SK-N-DZ (cell line): ENCODE measurements around the gene CCDC175.

Source experiments
- DNase-seq: peaks from one replicate; pipeline ENCODE4 v3.0.0-alpha.2; 2015; ENCODE audit warnings: low spot score

The CCDC175 gene

DNA sequence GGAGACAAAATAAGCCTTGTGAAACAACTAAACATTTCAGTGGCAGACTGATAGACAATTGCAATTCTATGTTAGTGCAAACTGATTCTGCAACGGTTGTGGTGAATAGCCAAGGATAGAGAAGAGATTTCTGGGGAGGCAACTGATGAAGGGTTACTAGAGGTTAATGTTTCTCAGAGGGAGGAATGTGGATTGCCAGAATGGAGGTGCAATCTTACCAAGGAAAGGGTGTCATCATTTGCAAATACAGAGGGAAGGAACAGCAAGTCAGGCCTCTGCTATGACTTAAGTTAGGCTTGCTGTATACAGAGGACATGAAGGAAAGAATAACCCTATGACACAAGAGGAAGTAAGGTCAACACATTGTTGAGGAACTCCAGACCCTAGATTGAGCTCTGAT, 35.8 kb downstream of the CCDC175 start:
- DNase-seq, result no peak

- no peak for DNase-seq
Observed at GRCh38 chr14:59538936-59539335, 37.7 kb downstream of the CCDC175 start.

DNA sequence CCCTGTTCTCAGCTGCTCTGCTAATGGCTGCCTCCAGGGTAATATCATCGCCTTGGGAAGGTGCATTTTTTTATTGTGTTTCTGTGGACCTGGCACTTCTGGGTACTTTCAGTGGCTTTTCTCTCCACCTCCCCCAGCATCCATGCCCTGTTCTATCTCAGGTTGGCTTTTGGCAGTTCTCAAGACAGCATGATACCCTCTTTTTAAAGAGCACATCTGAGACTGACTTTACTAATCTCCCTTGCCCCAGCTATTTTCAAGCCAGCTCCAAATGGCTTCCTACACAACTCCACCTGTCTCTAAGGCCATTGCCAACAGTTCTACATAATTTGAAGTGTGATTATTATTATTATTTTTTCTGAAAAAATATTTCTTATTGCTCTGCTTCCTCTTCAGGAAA, 39.1 kb downstream of the CCDC175 start:
- DNase-seq, result no peak

DNA sequence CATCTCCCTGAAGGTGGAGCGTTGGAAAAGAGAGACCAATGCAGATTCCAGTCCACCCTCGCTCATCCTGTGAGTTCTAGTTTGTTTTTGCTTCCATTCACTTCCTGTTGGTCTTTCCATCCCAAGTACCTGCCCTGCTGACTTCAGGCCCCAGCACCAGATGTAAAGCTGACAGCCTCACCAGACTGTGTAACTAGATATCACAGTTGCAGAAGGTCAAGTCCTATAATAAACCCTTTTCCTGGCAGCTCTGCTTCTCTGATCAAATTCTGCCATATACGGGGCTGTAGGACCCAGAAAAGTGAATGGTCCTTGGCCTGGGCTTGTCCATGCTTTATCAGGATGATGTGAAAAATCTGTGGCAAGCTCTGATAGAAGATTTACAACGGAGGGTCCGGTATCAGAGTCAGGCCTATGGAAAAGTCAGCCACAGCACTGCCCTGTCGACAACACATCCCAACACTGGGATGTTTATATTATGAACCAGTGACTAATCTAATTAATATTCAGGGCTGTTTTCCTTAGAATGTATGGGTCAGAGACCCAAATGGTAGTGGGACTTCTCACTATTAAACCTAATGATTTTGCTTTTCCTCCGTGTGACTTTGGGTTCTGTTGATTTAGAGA, 42.1 kb downstream of the CCDC175 start:
- no peak for DNase-seq

- DNase-seq, result no peak
Observed at GRCh38 chr14:59532419-59532818, 44.2 kb downstream of the CCDC175 start.

DNA sequence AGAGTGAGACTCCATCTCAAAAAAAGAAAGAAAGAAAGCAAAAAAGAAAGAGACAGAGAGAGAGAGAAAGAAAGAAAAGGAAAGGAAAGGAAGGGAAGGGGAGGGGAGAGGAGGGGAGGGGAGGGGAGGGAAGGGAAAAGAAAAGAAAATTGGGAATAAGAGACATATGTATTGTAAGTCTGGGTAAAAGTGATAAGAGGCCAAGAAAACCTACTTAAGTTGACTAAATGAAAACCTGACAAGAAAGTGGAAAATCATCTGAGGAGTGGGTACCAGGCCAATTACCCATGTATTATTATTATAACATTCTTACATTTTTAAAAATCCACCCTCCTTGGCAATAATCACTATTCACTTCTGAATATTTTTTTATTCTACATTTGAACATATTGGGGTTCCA, 46.3 kb downstream of the CCDC175 start:
- DNase-seq, result no peak

- DNase-seq, result no peak
Observed at GRCh38 chr14:59529189-59529588, 47.4 kb downstream of the CCDC175 start.

DNA sequence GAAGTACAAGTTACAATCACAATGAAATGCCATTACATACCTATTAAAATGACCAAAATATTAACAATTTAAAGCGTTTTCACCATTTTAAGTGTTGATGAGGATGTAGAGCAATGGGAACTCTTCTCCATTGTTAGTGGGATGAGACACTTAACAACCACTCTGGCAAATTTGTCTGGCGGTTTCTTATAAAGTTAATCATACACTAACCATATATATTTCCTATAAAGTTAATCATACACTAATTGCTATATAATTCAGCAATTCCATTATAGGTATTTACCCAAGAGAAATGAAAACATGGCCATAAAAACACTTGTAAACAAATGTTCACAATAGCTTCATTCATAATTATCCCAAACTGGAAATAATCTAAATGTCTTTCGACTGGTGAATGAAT, 56.4 kb downstream of the CCDC175 start:
- no peak for DNase-seq

GRCh38 chr14:59511916-59512575, 64.6 kb downstream of the CCDC175 start:
- DNase-seq, result peak; percentile 25

DNA sequence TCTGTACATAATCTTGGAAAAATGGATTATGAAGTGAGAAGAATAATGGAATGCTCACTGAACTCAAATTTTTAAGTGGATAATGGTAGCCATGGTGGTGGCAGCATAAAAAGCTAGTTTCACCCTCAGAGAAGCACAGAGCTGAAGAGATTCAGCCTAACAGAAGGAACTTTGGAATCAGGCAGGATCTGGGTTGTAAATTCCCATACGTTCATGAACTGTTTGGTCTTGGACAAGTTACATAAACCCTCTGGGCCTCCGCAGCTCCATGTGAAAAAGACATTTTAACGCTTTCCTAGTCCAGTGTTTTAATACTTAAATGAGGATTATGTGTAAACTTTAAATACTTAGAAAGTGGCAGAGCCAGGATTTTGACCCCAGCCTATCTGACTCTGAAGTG, 65.6 kb downstream of the CCDC175 start:
- DNase-seq, result no peak

DNA sequence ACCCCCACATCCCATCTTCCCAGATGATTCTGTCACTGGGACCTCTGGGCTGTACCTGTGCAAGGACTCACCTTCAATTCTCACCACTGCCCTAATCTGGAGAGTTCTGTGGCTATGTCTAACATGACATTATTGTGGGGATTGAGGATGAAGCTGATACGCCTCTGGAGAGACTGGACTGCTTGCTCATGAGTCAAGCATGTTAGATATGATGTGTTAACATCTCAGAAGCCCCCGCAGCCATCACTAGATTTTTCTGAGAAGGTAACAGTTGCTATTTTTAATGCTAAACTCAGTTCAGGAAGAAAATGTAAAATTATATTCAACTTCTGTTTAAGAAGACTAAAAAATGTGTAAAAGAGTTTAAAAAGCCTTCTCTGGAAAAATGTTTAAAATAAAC, 66.6 kb downstream of the CCDC175 start:
- DNase-seq, result no peak

DNA sequence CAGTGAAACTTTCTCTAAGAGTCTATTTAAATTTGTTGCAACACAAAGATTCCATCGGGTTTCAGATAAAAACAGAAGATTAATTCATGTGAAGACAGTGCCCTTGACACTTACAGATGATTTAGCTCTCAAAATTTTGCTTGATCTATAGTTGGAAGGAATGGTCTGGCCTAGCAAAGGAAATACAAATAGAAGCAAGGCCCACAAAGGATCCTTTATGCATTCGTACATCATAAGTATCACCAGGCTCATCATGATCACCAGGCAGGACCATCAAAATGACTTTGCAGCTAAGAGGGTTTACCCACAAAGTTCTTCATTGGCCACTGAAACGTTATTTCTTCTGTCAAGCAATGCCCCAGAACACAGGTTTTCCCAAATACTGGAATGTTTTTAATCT, 67.5 kb downstream of the CCDC175 start:
- DNase-seq, result no peak

- no peak for DNase-seq
Observed at GRCh38 chr14:59507752-59508103, 68.9 kb downstream of the CCDC175 start.

DNA sequence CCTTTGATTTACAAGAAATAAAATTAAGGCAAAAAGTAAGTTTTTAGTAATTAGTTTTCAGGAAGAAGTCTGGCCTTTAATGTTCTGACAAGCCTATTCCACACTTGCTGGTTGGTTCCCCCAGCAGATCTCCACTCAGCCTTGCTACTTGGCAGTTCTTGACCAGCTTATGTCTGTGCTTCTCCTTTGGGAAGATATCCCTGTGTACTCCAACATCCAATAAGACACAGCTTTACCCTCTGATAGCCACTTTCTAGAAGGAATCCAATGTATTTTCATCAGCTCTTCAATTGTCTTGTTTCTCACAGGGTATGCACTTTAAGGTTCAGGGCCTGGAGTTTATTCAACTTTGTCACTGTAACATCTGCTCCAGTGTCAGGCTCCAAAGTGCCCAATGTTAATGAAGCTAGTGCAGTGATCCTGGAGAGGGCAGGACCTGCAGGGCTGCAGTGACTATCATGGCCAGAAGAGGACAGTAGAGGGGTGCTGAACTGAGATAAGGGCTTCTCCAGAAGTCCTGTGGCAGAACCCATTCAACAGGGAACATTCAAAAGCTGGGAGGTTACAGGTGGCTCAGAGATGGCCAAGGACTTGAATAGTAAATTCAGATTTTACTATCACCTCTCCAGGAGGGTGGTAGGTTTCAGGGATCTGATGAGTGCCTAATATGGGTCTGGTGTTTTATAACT, 69.4 kb downstream of the CCDC175 start:
- peak; percentile 61 for DNase-seq

DNA sequence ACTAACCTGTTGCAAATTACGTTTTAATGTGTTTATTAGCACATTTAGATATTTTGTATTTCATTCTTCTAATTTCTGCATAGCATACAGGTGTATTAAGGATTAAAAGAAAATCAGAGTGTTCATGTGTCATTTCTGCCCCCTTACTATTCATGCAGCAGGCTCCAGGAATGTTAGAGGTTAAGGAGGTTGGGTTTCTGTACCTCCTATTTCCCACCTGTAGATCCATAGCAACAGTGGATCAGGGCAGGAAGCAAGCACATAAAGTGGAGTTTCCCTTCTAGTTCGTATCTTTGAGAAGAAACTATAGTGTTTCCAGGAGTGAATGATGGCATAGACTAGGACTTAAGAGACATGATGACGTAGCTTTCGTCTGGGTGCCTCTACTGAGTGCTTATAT, 73.4 kb downstream of the CCDC175 start:
- no peak for DNase-seq

DNA sequence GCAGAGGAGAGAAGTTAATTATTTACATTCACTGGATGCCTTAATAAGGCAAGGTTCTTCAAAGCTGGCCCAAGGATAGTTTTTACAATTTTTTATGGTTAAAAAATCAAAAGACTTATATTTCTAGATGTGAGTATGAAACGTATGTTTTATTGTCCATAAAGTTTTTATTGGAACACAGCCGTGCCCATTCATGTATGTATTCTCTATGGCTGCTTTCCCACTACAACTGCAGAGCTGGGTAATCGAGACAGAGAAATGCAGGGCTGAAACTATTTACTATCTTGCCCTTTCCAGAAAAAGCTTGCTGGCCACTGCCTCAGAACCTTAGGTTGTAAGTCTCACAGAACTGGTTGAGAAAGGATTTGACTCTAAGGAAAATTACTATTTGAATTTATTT, 75.9 kb downstream of the CCDC175 start:
- no peak for DNase-seq

GRCh38 chr14:59492384-59492783, 84.2 kb downstream of the CCDC175 start:
- no peak for DNase-seq

- DNase-seq, result no peak
Observed at GRCh38 chr14:59490756-59491155, 85.9 kb downstream of the CCDC175 start.

DNA sequence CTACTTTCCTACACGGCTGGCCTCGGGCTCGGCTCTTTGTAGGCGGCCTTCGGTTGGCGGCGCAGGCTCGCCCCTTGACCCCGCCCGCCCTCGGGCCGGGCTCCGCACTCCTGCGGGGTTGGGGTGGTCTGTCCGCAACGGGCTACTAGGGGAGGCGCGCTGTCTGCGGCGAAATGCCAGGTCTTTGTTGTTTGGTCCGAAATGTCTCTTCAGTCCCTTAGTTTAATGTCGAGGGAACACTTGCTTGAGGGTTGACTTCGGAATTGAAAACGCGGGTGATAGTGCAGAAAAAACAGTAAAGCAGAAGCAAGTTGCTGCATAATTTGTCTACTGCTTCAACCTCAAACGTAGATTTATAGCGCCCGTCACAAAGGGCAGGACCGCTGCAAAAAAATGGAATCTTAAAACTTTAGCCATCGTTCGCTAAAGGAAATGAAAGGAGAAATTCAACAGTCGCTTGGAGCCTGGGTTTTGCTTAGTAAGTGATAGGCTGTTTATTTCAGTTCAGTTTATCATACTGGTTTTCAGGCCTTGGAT, 91.9 kb downstream of the CCDC175 start:
- no peak for DNase-seq

DNA sequence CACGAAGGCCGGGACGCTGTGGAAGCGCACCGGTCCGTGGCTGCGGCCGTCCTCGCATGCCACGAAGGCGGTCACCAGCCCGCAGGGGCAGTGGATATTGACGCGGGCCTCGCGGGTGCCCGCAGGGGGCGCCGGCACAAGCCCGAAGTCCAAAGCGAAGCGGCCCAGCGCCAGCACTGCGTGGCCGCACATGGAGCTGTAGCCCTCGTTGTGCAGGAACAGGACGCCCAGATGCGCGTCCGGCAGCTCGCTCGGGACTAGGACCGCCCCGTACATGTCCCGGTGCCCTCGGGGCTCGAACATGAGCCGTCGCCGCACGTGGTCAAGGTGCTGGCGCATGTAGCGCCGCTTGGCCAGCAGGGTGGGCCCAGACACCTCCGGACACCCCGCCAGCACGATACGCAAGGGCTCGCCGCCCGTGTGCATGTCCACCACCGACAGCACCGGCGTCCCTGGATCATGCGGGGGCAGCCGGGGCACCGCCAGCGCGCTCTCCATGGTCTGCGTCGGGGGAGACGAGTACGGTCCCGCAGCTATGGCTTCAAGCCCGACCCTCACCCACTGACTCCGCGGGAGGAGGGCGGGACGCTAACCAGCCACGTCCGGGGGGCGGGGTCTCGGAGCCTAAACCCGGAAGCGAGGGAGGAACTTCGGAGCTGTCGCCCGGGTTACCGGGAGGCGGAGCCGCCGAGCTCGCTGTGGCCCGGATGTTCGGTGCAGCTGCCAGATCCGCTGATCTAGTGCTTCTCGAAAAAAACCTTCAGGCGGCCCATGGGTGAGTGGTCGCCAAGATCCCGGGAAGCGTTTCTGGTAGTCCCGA, 92.6 kb downstream of the CCDC175 start, which contains the start of the genes JKAMP and L3HYPDH:
JKAMP (plus strand) TSS at position 699 of the 820 bp plus-strand sequence; CDS start at position 772, 73 bp downstream.
L3HYPDH (minus strand) TSS at position 590 of the 820 bp plus-strand sequence; CDS start at position 498, 92 bp downstream.
- peak; percentile 95 for DNase-seq

GRCh38 chr14:59483363-59483762, 93.2 kb downstream of the CCDC175 start:
- peak; percentile 12 for DNase-seq
